Left lung (tissue), 10 donors: ENCODE data around the gene DPP8. TPM values are rescaled to one million over a fixed set of nuclear protein-coding genes. Genes with fewer than 3 reads are reported as not detected.

ENCODE experiments used
- ATAC-seq: fragments of 200-7000 bp; cut with Tn5 transposase; one replicate; pipeline ENCODE4 v1.9.1; 2020; ENCODE audit warnings: moderate library complexity
- DNase-seq, 4 donors: peaks; one replicate each; pipeline ENCODE4 v3.0.0-alpha.2; 2013 to 2020
- H3K27ac ChIP-seq, 2 donors: fragments of 200-600 bp; sonication (generic) in 1 of 2; one replicate each; pipeline versions ENCODE4 v1.5.0 to v1.8.0; 2020 to 2021
- H3K27me3 ChIP-seq, 2 donors: fragments of 200-600 bp; sonication (generic) in 1 of 2; one replicate each; pipeline versions ENCODE4 v1.5.0 to v1.8.0; 2020 to 2021
- H3K36me3 ChIP-seq, 2 donors: fragments of 200-600 bp; sonication (generic) in 1 of 2; one replicate each; pipeline versions ENCODE4 v1.5.0 to v1.8.0; 2020 to 2021
- H3K4me1 ChIP-seq, 2 donors: fragments of 200-600 bp; one replicate each; pipeline ENCODE4 v1.8.0; 2021
- H3K4me3 ChIP-seq, 2 donors: fragments of 200-600 bp; sonication (generic) in 1 of 2; one replicate each; pipeline versions ENCODE4 v1.5.0 to v1.8.0; 2020 to 2021; ENCODE audit warnings: mild to moderate bottlenecking in 1 of 2
- H3K9me3 ChIP-seq, 2 donors: fragments of 200-600 bp; sonication (generic) in 1 of 2; one replicate each; pipeline versions ENCODE4 v1.5.0 to v1.8.0; 2020 to 2021
- CTCF ChIP-seq, 2 donors: fragments of 200-600 bp; sonication (generic) in 1 of 2; IDR thresholded peaks; one replicate each; pipeline versions ENCODE4 v1.5.0 to v1.8.0; 2021; ENCODE audit warnings: antibody characterized with exemption in 2 of 2
- intact Hi-C, 2 donors: fragments of 100-400 bp; cut with DNase I; formaldehyde crosslinking; loops; one replicate each; pipeline versions ENCODE4 v1.11.2 to v1.14.2; 2022
- polyA plus RNA-seq, 6 donors: library from polyadenylated mRNA; unstranded; fragments of 120-200 nt; gene quantifications; one replicate each; pipeline ENCODE4 v1.2.1, GENCODE V29; 2013; ENCODE audit not compliant: insufficient read length in 6 of 6
- total RNA-seq, 2 donors: library from RNA; stranded (reverse); fragmentation: NEBNext Ultra II Directional; extraction: Animal tissue kit (Norgen Biotek cat#: 25700); gene quantifications; one replicate each; pipeline ENCODE4 v1.2.1, GENCODE V29; 2021
- donor health status: DM: no; HTN: yes; CAD: no.
- donor health status: DM: no; HTN: no; CAD: no.

The DPP8 gene
- total and polyA plus RNA-seq, 8 donors: 30.1 to 35.0 (median 31.8) TPM

GRCh38 chr15:65547841-65548240 lies 30.4 kb upstream of the DPP8 start:
- Histone ChIP-seq H3K27me3 (no peaks in the 10 kb centered on the region), H3K4me1 (peaks cover 0 to 7% of the 10 kb centered on the region in 2 donors), H3K27ac (no peak overlapping the region), H3K9me3 (no peaks in the 10 kb centered on the region), H3K36me3 (no peaks in the 10 kb centered on the region), H3K4me3 (no peak overlapping the region)
- ATAC-seq (no peak), DNase-seq (no peak)
- no peak for TF ChIP-seq CTCF (IDR thresholded peaks at IDR 0.05)
- intact Hi-C loops: no loop called here

- no peak overlapping the region for H3K4me3 ChIP-seq
- H3K27ac ChIP-seq: no peak overlapping the region
- H3K4me1 ChIP-seq: no peaks in the 10 kb centered on the region
- TF ChIP-seq CTCF (IDR thresholded peaks at IDR 0.05): no peak
- H3K36me3 ChIP-seq: no peaks in the 10 kb centered on the region
- intact Hi-C loops: no loop called here
- H3K27me3 ChIP-seq: no peaks in the 10 kb centered on the region
- H3K9me3 ChIP-seq: no peaks in the 10 kb centered on the region
- no peak for ATAC-seq
- no peak for DNase-seq
Measured at GRCh38 chr15:65541231-65541820, 23.8 kb upstream of the DPP8 start.

- Histone ChIP-seq H3K4me1 (no peaks in the 10 kb centered on the region), H3K36me3 (no peaks in the 10 kb centered on the region), H3K27me3 (no peaks in the 10 kb centered on the region), H3K9me3 (no peaks in the 10 kb centered on the region), H3K4me3 (no peak overlapping the region), H3K27ac (no peak overlapping the region)
- intact Hi-C loops: no loop called here
- ATAC-seq (no peak), DNase-seq (no peak)
- TF ChIP-seq CTCF (IDR thresholded peaks at IDR 0.05): no peak
Measured at GRCh38 chr15:65540314-65540713, 22.8 kb upstream of the DPP8 start.

GRCh38 chr15:65535192-65535591 lies 17.7 kb upstream of the DPP8 start:
- ATAC-seq: no peak
- no peak for DNase-seq
- intact Hi-C loops: no loop called here

More at GRCh38 chr15:65535192-65535591, 17.7 kb upstream of the DPP8 start:
- peaks cover 5 to 16% of the 10 kb centered on the region in 2 donors for H3K4me1 ChIP-seq
- no peaks in the 10 kb centered on the region for H3K9me3 ChIP-seq
- H3K27me3 ChIP-seq: no peaks in the 10 kb centered on the region
- H3K27ac ChIP-seq: no peak overlapping the region
- TF ChIP-seq CTCF (IDR thresholded peaks at IDR 0.05): no peak
- no peaks in the 10 kb centered on the region for H3K36me3 ChIP-seq
- no peak overlapping the region for H3K4me3 ChIP-seq
